ENCODE measurements around the gene UBL4A. TPM values are rescaled to one million over a fixed set of nuclear protein-coding genes. Genes with fewer than 3 reads are reported as not detected.

UBL4A gene
- total and polyA plus RNA-seq, 2 of the 13 experiments (the other 11 are each of a cell fraction or from before 2014, with no cell fraction given): 16.8 to 25.5 TPM

DNA sequence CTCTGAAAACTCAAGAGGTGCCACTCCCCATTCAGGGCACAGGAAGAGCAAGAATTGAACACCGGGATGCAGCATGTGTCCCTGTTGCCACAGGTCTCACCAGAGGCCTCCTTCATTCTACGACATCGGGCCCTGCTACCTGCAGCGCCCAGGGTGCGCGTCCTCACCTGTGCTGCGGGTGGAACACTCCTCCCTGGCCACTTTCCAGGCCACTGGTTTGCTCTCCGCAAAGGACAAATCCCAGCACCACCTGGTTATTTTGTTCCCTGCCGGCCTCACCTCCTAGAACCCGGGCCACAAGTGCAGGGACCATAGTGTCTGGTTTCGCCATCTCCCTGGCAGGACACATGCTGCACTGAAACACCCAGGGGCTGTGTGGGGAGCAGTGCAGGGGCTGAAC is 43.9 kb upstream of the UBL4A start:
- Histone ChIP-seq H4K20me1 (ENCODE audit: insufficient read depth, low read length) (no peaks in the 10 kb centered on the region), H3K9me3 (ENCODE audit: low read length) (no peaks in the 10 kb centered on the region), H3K79me2 (ENCODE audit: insufficient read depth, low read length) (no peaks in the 10 kb centered on the region), H2AFZ (ENCODE audit: low read length) (no peak overlapping the region), H3K4me3 (replicated peaks in 1 of 3; ENCODE audit: insufficient read depth in 1 of 3, low read depth in 2 of 3, low read length in 3 of 3) (peak overlapping the region in 1 of 3 experiments; percentile 10; a peak in 1 of 6 replicates), H3K9ac (ENCODE audit: insufficient read depth, low read depth, low read length) (no peak overlapping the region), H3K36me3 (replicated peaks in 1 of 2; ENCODE audit: control insufficient read depth in 1 of 2, insufficient read depth in 2 of 2, low read length in 2 of 2) (peaks cover 4 to 13% of the 10 kb centered on the region in 2 experiments; a peak in 2 of 5 replicates), H3K4me1 (ENCODE audit: insufficient read depth, low read length) (peaks cover 45% of the 10 kb centered on the region), H3K27ac (ENCODE audit: extremely low read length, insufficient read depth, low read length) (peak overlapping the region; percentile 24), H3K4me2 (ENCODE audit: low read depth, low read length) (peak overlapping the region; percentile 23; the same call in 1 of the 2 replicates), H3K27me3 (ENCODE audit: control insufficient read depth in 1 of 2, insufficient read depth in 2 of 2, low read length in 2 of 2) (no peaks in the 10 kb centered on the region)
- ATAC-seq (no peak), DNase-seq (ENCODE audit: low spot score) (no peak), FAIRE-seq (no peak)
- TF ChIP-seq ZNF75D (CRISPR knock-in tag; IDR thresholded peaks at IDR 0.05; ENCODE audit: borderline replicate concordance) (no peak), ZNF275 (CRISPR knock-in tag; IDR thresholded peaks at IDR 0.05; ENCODE audit: borderline replicate concordance) (no peak), CREM (IDR thresholded peaks at IDR 0.05) (no peak), CREM (CRISPR knock-in tag; IDR thresholded peaks at IDR 0.05) (no peak), ZBTB33 (CRISPR knock-in tag; IDR thresholded peaks at IDR 0.05) (peak; percentile 28; the same call in 1 of the 2 replicates), MTA1 (CRISPR knock-in tag; IDR thresholded peaks at IDR 0.05; ENCODE audit: borderline replicate concordance) (no peak)
- ChIA-PET POLR2A (interaction anchor here (1.2 to 6.0 kb wide), 6 partner anchors 12 to 157 kb away, joined by 3 to 38 read pairs (median 4); partner anchors contain the start of genes RPL10 and UBL4A), CTCF (ENCODE audit: low intra/inter-chr PET ratio, low total read pairs) (no interaction called here)
- intact Hi-C loops (cut with micrococcal nuclease; ENCODE audit: unreplicated experiment): no loop called here
- WGBS (ENCODE audit: low lambda C conversion rate): 53% methylated on average over 3 of the region's 11 CpGs
- in situ Hi-C loops (cut with HindIII; ENCODE audit: extremely low pct_ligation_motif_present, low pct_unique_long_range_greater_than_20kb): loop anchor here (25.0 kb wide), 1 partner anchor 118 kb away; the partner anchor contains the start of genes DNASE1L1 and TAFAZZIN
- BruUV-seq (replicated peaks): no TSS peak
